Measurements from ENCODE around the gene MSI2.

Gene MSI2

DNA sequence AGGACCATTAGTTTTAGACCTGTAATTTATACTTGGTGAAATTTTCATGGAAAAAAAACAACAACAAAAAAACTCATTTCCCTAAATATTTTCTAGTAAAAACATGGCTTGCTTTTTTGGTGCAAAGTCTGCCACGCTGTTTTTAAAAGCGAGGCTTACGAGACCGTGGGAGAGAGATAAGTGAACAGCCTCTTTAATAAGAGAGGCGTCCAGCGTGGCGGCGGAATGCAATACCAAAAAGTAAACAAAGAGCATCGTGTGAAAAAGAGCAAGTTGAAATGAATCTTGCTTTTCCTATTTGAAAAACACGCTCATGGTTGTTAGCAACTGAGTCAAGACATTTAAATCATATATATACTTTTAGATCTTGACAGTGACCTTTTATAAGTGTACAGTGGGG, 10.5 kb upstream of the MSI2 start:
- no peak for DNase-seq

- DNase-seq = no peak
Measured at GRCh38 chr17:57246257-57246656, 10.1 kb upstream of the MSI2 start.

- DNase-seq = no peak
Measured at GRCh38 chr17:57247261-57247660, 9.1 kb upstream of the MSI2 start.

DNA sequence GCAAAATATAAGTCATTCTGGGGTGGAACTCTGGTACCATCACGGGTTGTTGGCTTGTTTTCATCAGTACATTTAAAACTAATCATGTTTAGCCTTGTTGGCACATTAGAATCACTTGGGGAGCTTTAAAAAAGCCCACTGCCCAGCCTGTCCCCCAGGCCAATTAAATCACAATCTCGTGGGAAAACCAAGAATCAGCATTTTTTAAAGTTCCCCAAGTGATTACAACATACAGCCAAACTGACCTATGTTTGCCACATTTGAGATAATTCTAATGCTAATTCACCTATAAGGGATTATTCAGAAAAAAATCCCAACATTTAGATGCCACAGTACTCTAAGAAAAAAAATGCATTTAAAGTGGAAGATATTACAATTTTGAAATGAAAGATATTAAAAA, 8.4 kb upstream of the MSI2 start:
- no peak for DNase-seq

- no peak for DNase-seq
Measured at GRCh38 chr17:57249520-57249919, 6.8 kb upstream of the MSI2 start.

DNA sequence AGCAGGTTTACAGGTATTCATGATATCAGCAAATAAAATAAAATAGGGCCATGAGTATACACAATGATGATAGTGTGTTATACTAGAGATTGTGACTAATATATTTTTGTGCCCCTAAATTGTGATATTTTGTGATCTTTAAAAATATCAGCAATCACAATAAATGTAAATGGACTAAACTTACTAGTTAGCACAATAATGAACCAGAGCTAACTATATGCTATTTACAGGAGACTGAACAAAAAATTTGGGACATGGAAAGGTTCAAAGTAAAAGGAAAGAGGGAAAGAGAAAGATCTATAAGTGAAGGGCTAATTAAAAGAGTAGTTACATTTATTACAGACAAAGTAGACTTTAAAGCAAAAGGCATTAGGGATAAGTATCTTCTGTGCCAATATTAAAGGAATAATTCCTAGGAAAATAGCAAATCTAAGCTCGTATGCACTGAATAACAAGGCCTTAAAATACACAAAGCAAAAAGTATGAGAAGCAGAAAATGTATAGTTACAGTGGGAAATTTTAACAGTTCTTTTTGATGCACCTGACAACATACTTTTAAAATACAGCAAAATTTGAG, 5.0 kb upstream of the MSI2 start:
- DNase-seq = no peak

GRCh38 chr17:57253362-57254065, 2.8 kb upstream of the MSI2 start:
- DNase-seq = no peak

DNA sequence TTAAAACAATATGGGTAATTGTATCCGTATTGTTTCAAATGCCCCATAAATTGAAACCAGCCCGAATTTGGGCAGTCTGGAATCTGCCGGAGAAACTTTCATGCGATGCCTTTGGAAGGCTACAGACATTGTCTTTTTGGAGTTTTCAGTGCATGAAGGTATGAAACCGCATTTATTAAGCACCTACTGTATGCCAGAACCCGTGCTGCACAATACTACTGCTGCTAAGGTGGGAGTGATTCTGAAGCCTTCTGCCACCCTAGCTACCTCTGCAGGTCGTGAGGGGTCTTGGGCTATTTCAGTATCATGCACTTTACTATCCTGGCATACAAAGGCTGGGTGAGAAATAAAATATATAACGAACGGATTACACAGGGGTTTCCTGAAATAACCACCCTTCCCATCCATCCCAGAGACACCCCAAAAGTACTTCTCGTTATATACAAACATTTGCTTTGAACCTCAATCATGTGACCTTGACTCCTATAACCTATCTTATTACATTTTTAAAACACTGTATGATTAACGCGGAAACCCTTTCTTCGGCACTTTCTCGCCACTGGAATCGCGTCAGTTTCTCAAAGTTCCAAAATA, 1.0 kb upstream of the MSI2 start:
- no peak for DNase-seq

DNA sequence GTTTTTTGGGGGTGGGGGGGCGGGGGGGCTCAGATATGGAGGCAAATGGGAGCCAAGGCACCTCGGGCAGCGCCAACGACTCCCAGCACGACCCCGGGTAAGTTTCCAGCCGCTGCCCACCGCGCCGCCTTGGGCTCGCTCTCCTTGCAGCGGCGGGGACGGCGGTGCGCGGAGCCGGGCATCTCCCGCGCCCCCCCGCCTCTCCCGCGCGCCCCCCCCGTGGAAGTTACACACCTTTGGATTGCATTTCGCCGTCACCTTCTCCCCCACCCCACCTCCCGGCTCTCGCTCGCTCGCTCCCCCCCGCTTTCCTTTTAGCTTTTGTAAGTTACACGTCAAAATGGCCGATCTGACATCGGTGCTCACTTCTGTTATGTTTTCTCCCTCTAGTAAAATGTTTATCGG, 387 bp downstream of the MSI2 start:
- DNase-seq = peak; percentile 51

DNA sequence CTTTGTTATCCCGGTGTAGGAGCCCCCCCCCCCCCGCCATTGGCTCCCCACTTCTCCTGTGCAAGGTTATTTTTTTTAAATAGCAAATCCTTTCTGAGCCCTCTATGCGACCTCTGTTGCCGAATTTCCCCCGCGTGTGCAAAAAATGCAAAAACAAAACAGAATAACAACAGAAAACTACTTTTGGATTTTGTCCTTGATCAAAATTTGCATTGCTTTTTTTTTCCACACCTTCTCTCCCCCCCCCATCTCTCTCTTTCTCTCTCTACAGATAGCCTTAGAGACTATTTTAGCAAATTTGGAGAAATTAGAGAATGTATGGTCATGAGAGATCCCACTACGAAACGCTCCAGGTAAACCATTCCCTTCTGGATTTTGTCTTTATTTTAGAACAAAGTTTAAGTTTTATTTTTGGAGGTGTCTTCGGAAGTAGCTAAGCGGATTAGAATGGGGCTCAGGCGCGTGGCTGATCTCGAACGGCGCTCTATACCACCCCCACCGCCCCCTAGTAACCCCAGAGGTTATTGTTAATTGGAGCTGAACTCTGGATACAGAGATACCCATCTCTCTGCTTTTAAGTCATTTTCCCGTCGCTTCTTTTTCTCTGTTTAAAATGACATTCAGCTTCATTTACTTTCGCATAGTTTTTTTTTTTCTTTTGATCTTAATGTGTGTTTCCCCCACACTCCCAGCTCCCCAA, 1.0 kb downstream of the MSI2 start:
- peak; percentile 49 for DNase-seq

DNA sequence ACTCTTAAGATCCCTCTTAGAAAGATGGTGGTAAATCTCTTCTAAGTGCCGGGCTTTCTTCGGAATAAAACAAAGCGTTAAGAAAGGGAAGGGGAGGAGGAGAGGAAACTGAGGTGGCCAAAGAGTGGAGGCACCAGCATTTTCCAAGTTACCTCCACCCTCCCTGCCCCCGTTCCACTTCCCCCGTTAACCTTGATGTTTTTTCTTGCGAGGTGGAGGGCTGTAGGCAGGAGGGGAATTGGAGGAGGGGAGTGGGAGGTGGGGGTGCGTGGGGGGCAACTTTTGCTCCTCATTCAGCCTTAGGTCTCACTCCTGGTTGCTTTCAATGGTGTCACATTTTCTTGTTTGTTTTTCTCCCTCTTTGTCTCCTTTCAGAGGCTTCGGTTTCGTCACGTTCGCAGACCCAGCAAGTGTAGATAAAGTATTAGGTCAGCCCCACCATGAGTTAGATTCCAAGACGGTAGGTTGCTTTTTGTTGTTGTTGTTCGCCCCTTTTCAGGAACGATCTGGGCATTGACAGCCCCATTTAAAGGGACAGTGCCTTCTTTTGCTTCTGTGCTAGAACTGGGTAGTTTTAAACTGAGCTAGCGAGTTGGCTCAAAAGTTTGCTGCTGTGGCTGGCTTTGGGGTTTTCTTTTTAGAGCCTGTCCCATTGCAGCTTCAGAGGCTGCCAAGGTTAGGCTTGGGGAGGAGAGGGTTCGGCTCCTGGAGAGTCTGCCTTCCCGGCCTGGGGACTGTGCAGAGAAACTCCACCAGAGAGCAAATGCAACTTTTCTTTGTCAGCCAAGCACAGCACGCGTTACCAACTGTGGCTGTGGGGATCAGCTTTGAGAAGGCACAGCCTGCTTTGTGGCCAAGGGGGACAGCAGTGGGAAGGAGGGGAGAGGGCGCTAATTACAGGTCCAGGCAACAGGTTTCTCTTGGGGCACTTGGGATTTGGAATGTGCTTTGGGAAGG, 1.9 kb downstream of the MSI2 start:
- peak; percentile 51 for DNase-seq

GRCh38 chr17:57259306-57259705, 3.0 kb downstream of the MSI2 start:
- DNase-seq = no peak

DNA sequence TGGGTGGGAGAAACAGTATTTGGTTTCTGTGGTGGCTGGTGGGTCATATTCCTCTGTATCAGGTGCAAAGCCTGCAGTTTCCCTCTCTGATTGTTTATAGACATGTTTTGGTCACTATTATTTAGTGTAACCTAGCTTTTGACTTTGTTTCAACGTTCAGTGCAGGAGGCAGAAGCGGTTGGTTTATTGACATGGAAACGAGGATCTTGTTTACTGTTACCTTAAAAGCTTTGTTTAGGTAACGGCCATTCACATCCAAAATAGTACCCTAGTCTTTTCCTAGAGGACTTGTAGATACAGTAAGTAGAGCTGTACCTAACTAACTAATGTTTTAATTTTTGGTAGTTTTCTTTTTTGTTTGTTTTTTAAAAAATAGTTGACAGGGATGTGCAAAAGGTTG, 3.5 kb downstream of the MSI2 start:
- DNase-seq = no peak

GRCh38 chr17:57260325-57261083, 4.2 kb downstream of the MSI2 start:
- no peak for DNase-seq

GRCh38 chr17:57261084-57261461, 4.8 kb downstream of the MSI2 start:
- DNase-seq = no peak

- DNase-seq = no peak
Measured at GRCh38 chr17:57262557-57262956, 6.2 kb downstream of the MSI2 start.

DNA sequence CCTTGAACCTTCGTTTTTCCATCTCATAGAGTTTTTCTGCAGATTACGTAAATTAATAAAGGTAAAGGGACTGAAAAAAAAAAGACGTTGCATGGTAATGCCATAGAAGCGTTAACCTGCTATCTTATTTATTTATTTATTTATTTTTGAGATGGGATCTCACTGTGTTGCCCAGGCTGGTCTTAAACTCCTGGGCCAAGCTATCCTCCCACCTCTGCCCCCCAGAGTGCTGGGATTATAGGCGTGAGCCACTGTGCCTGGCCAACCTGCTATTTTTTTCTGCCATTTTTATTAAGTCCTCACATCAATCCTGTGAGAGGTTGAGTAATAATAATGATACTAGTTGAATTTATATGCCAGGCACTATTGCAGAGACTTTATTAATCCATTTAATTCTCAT, 7.9 kb downstream of the MSI2 start:
- DNase-seq = no peak

DNA sequence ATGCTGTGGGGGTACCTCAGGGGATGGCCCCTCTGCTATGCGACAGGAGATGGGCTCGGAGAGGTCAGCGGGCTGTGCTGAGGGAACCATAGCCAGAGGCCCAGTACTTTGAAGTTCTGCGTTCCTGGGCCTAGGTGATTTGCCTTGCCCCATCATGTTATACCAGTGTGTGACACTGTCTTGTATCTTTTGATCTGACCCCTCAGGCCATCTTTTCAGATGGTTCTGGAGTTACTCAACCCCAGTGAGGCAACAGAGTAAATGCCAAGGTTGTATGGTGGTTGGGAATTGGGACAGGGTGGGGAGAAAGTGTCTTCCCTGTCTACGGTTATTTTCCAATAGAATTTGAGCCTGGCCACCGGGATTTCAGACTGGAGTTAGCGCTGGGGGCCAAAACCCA, 8.5 kb downstream of the MSI2 start:
- DNase-seq = no peak

- no peak for DNase-seq
Measured at GRCh38 chr17:57266902-57267311, 10.6 kb downstream of the MSI2 start.

DNA sequence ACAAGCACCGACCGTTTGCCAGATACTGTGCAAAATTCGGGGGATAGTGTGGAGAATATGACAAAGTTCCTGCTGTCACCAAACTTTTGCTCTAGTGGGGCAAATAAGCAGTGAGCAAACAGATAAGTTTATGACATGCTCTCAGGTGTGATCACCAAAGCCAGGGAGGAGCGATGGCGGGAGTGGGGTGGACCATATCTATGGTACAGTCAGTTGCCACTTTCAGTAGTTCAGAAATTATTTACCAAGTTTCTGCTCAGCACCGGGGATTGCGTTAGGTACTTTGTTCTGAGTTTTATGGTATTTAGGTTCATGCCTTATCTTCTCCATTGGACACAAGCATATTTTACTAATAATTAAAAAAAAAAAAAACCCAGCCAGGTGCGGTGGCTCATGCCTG, 11.9 kb downstream of the MSI2 start:
- DNase-seq = no peak

DNA sequence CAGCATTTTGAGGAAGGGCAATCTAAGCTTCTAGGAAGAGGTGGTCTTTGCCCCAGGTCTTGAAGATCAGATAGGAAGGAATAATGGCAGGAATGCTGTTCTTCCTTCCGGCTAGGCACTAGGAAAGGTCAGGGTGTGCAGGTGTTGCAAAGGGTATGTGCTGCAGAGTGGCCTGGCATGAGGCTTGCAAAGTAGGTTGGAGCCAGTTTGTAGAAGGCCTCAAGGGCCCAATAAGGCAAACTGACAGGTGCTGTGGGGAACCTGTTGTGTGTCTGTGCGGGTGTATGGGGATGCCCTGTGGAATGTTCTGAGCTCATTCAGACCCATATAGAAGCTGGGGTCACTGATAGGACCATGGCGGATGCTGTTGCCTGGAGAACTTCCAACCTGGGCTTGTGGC, 12.7 kb downstream of the MSI2 start:
- DNase-seq = no peak

Data from right kidney (tissue), 1 donor.